ENCODE data around the gene VSTM2L. TPM values are rescaled to one million over a fixed set of nuclear protein-coding genes. Genes with fewer than 3 reads are reported as not detected.

The VSTM2L gene
- total and polyA plus RNA-seq, 3 donors from 2014 or later, result 7.3 to 74.7 (median 40.2) TPM

GRCh38 chr20:37913567-37914366, 10.8 kb downstream of the VSTM2L start:
- DNase-seq, result no peak
- Histone ChIP-seq H3K4me3 (no peak overlapping the region), H3K27me3 (no peaks in the 10 kb centered on the region), H3K27ac (peak overlapping the region in 1 of 2 donors; percentile 36), H3K4me1 (peaks cover 41% of the 10 kb centered on the region), H3K9me3 (no peaks in the 10 kb centered on the region), H3K36me3 (ENCODE audit: low read depth, missing control alignments) (no peaks in the 10 kb centered on the region)
- TF ChIP-seq CTCF (IDR thresholded peaks at IDR 0.05), result no peak
- intact Hi-C loops (cut with DNase I; ENCODE audit: low total_unique reads), result no loop called here
- 40 to 47% methylated on average over 11 to 19 of the region's 19 CpGs for WGBS, 2 donors

- no peak overlapping the region for H3K27ac ChIP-seq
These were observed 11.4 kb downstream of the VSTM2L start for GRCh38 chr20:37914367-37914671.

GRCh38 chr20:37914672-37915433, 11.9 kb downstream of the VSTM2L start:
- DNase-seq, result peak; percentile 76
- TF ChIP-seq CTCF (IDR thresholded peaks at IDR 0.05), result no peak
- TF ChIP-seq POLR2A (IDR thresholded peaks at IDR 0.05), result no peak
- peaks cover 49% of the 10 kb centered on the region for H3K4me1 ChIP-seq
- no peaks in the 10 kb centered on the region for H3K9me3 ChIP-seq
- peak overlapping the region; percentile 8 to 29 for H3K4me3 ChIP-seq
- H3K36me3 ChIP-seq (ENCODE audit: low read depth, missing control alignments), result no peaks in the 10 kb centered on the region
- H3K27me3 ChIP-seq, result no peaks in the 10 kb centered on the region
- 4 to 12% methylated on average over 26 to 31 of the region's 34 CpGs for WGBS, 2 donors
- intact Hi-C loops (cut with DNase I; ENCODE audit: low total_unique reads), result no loop called here
- peak overlapping the region in 1 of 2 donors; percentile 62 for H3K27ac ChIP-seq

More at GRCh38 chr20:37914367-37914671, 11.4 kb downstream of the VSTM2L start:
- H3K4me1 ChIP-seq, result peaks cover 45% of the 10 kb centered on the region
- H3K27me3 ChIP-seq, result no peaks in the 10 kb centered on the region
- TF ChIP-seq POLR2A (IDR thresholded peaks at IDR 0.05) (no peak), CTCF (IDR thresholded peaks at IDR 0.05) (no peak)
- no peak for DNase-seq
- 18 to 26% methylated on average over 5 of the region's 5 CpGs for WGBS, 2 donors
- H3K36me3 ChIP-seq (ENCODE audit: low read depth, missing control alignments), result no peaks in the 10 kb centered on the region
- intact Hi-C loops (cut with DNase I; ENCODE audit: low total_unique reads), result no loop called here
- peak overlapping the region in 1 of 2 donors; percentile 8 for H3K4me3 ChIP-seq
- H3K9me3 ChIP-seq, result no peaks in the 10 kb centered on the region

GRCh38 chr20:37915434-37915787, 12.5 kb downstream of the VSTM2L start:
- no peak for TF ChIP-seq POLR2A (IDR thresholded peaks at IDR 0.05)
- TF ChIP-seq CTCF (IDR thresholded peaks at IDR 0.05), result no peak
- H3K9me3 ChIP-seq, result no peaks in the 10 kb centered on the region
- intact Hi-C loops (cut with DNase I; ENCODE audit: low total_unique reads), result no loop called here
- H3K36me3 ChIP-seq (ENCODE audit: low read depth, missing control alignments), result no peaks in the 10 kb centered on the region
- H3K4me3 ChIP-seq, result peak overlapping the region; percentile 8 to 29
- H3K4me1 ChIP-seq, result peaks cover 49% of the 10 kb centered on the region
- no peaks in the 10 kb centered on the region for H3K27me3 ChIP-seq
- H3K27ac ChIP-seq, result peak overlapping the region in 1 of 2 donors; percentile 62
- 23 to 24% methylated on average over 8 to 10 of the region's 10 CpGs for WGBS, 2 donors
- no peak for DNase-seq

Measured in testis (tissue), 3 donors.